Measurements from ENCODE around the gene DDIT3. TPM values are rescaled to one million over a fixed set of nuclear protein-coding genes. Genes with fewer than 3 reads are reported as not detected.
"Not testable (repeated sequence)": the region's sequence is repeated elsewhere in the genome, so short reads cannot be mapped to it uniquely, and the experiment has no call there.

DDIT3 gene
- total RNA-seq, 2 donors from 2014 or later: 9.9 to 12.4 TPM

GRCh38 chr12:57515408-57515933, 4.8 kb downstream of the DDIT3 start:
- Histone ChIP-seq H3K36me3 (ENCODE audit: control insufficient read depth, insufficient read depth, low read length) (peaks cover 85% of the 10 kb centered on the region), H3K27ac (ENCODE audit: low read depth, low read length) (no peak overlapping the region), H3K9me3 (ENCODE audit: control insufficient read depth, low read length) (no peaks in the 10 kb centered on the region), H3K4me1 (ENCODE audit: control insufficient read depth, insufficient read depth, low read length) (peaks cover 10% of the 10 kb centered on the region), H3K27me3 (ENCODE audit: control insufficient read depth, insufficient read depth, low read length, poor library complexity, severe bottlenecking) (no peaks in the 10 kb centered on the region), H3K4me3 (ENCODE audit: low read length) (no peak overlapping the region), H3K9ac (ENCODE audit: extremely low read depth, low read length, poor library complexity, severe bottlenecking) (no peak overlapping the region)
- TF ChIP-seq CTCF (conservative IDR thresholded peaks at IDR 0.05): no peak
- H3K9me3 Mint-ChIP-seq: no peaks in the 10 kb centered on the region
- no peak overlapping the region for H3K4me3 Mint-ChIP-seq
- no peaks in the 10 kb centered on the region for H3K27me3 Mint-ChIP-seq (ENCODE audit: insufficient read depth)
- 91 to 92% methylated on average over 3 of the region's 3 CpGs for WGBS, 2 experiments (ENCODE audit: insufficient coverage in 1 of 2, insufficient read length in 1 of 2)
- H3K4me1 Mint-ChIP-seq: peaks cover 37% of the 10 kb centered on the region
- peak overlapping the region; percentile 58 for H3K27ac Mint-ChIP-seq
- peaks cover 79% of the 10 kb centered on the region for H3K36me3 Mint-ChIP-seq (ENCODE audit: low read depth)
- no peak for DNase-seq

GRCh38 chr12:57514720-57515407, 5.5 kb downstream of the DDIT3 start:
- no peak for TF ChIP-seq CTCF (conservative IDR thresholded peaks at IDR 0.05)
- H3K36me3 Mint-ChIP-seq (ENCODE audit: low read depth): peaks cover 81% of the 10 kb centered on the region
- H3K27me3 Mint-ChIP-seq (ENCODE audit: insufficient read depth): no peaks in the 10 kb centered on the region
- no peaks in the 10 kb centered on the region for H3K9me3 ChIP-seq (ENCODE audit: control insufficient read depth, low read length)
- peak; percentile 59 for DNase-seq
- WGBS, 2 experiments (ENCODE audit: insufficient coverage in 1 of 2, insufficient read length in 1 of 2): 89 to 97% methylated on average over 9 of the region's 9 CpGs
- no peak overlapping the region for H3K4me3 ChIP-seq (ENCODE audit: low read length)
- H3K27ac Mint-ChIP-seq: peak overlapping the region; percentile 58
- no peaks in the 10 kb centered on the region for H3K9me3 Mint-ChIP-seq
- no peak overlapping the region for H3K9ac ChIP-seq (ENCODE audit: extremely low read depth, low read length, poor library complexity, severe bottlenecking)
- peaks cover 37% of the 10 kb centered on the region for H3K4me1 Mint-ChIP-seq
- H3K36me3 ChIP-seq (ENCODE audit: control insufficient read depth, insufficient read depth, low read length): peaks cover 90% of the 10 kb centered on the region
- H3K4me3 Mint-ChIP-seq: no peak overlapping the region
- no peak overlapping the region for H3K27ac ChIP-seq (ENCODE audit: low read depth, low read length)
- H3K4me1 ChIP-seq (ENCODE audit: control insufficient read depth, insufficient read depth, low read length): peaks cover 10% of the 10 kb centered on the region
- no peaks in the 10 kb centered on the region for H3K27me3 ChIP-seq (ENCODE audit: control insufficient read depth, insufficient read depth, low read length, poor library complexity, severe bottlenecking)

- H3K4me3 ChIP-seq (ENCODE audit: low read length); H3K9ac ChIP-seq (ENCODE audit: extremely low read depth, low read length, poor library complexity, severe bottlenecking); H3K27ac ChIP-seq (ENCODE audit: low read depth, low read length); H3K27me3 Mint-ChIP-seq (ENCODE audit: insufficient read depth); H3K9me3 ChIP-seq (ENCODE audit: control insufficient read depth, low read length); H3K9me3 Mint-ChIP-seq; H3K4me3 Mint-ChIP-seq; H3K27me3 ChIP-seq (ENCODE audit: control insufficient read depth, insufficient read depth, low read length, poor library complexity, severe bottlenecking); DNase-seq: not testable (repeated sequence)
- Histone ChIP-seq H3K4me1 (ENCODE audit: control insufficient read depth, insufficient read depth, low read length) (peaks cover 10% of the 10 kb centered on the region), H3K36me3 (ENCODE audit: control insufficient read depth, insufficient read depth, low read length) (peaks cover 94% of the 10 kb centered on the region)
- peaks cover 34% of the 10 kb centered on the region for H3K4me1 Mint-ChIP-seq
- H3K36me3 Mint-ChIP-seq (ENCODE audit: low read depth): peaks cover 85% of the 10 kb centered on the region
- 96 to 97% methylated on average over 4 to 9 of the region's 9 CpGs for WGBS, 2 experiments (ENCODE audit: insufficient coverage in 1 of 2, insufficient read length in 1 of 2)
- H3K27ac Mint-ChIP-seq: peak overlapping the region; percentile 9
Observed at GRCh38 chr12:57514246-57514645, 6.1 kb downstream of the DDIT3 start.

GRCh38 chr12:57513677-57514076, 6.6 kb downstream of the DDIT3 start:
- not testable (repeated sequence) for H3K27me3 ChIP-seq (ENCODE audit: control insufficient read depth, insufficient read depth, low read length, poor library complexity, severe bottlenecking); H3K4me3 ChIP-seq (ENCODE audit: low read length); DNase-seq; H3K27ac ChIP-seq (ENCODE audit: low read depth, low read length); H3K4me3 Mint-ChIP-seq; H3K27me3 Mint-ChIP-seq (ENCODE audit: insufficient read depth); H3K9me3 Mint-ChIP-seq; H3K9me3 ChIP-seq (ENCODE audit: control insufficient read depth, low read length); H3K27ac Mint-ChIP-seq; H3K9ac ChIP-seq (ENCODE audit: extremely low read depth, low read length, poor library complexity, severe bottlenecking)
- Mint-ChIP-seq H3K4me1 (peaks cover 29% of the 10 kb centered on the region), H3K36me3 (ENCODE audit: low read depth) (peaks cover 87% of the 10 kb centered on the region)
- WGBS, 2 experiments (ENCODE audit: insufficient coverage in 1 of 2, insufficient read length in 1 of 2): 97 to 98% methylated on average over 5 to 6 of the region's 6 CpGs
- H3K4me1 ChIP-seq (ENCODE audit: control insufficient read depth, insufficient read depth, low read length): peaks cover 10% of the 10 kb centered on the region
- H3K36me3 ChIP-seq (ENCODE audit: control insufficient read depth, insufficient read depth, low read length): peaks cover 95% of the 10 kb centered on the region

Data from endodermal cell (in vitro differentiated cells).